Activated CD4-positive, alpha-beta memory T cell treated with anti-CD3 and anti-CD28 coated beads, Interleukin-2, amount 10 ng/mL, durations not matched to agents 7 days and 5 days (primary cell): ENCODE results near the gene CSMD2. TPM values are rescaled to one million over a fixed set of nuclear protein-coding genes. Genes with fewer than 3 reads are reported as not detected.

Experiments
- CTCF ChIA-PET: fragments of 350-600 bp; sonication (Branson Sonifier 250); formaldehyde crosslinking; loops from one replicate; lab custom pipeline; 2021; ENCODE audit warnings: antibody characterized with exemption, inconsistent platforms; lab: Charles Lee
- POLR2A ChIA-PET: fragments of 350-600 bp; sonication (Branson Sonifier 250); formaldehyde crosslinking; loops from one replicate; lab custom pipeline; 2021; ENCODE audit warnings: antibody characterized with exemption; lab: Charles Lee
- DNase-seq: peaks from one replicate; pipeline ENCODE4 v3.0.0-alpha.2; 2020
- H3K27ac Mint-ChIP-seq: one replicate; pipeline ENCODE4 v1.8.0; 2021; ENCODE audit warnings: mild to moderate bottlenecking, mixed read lengths
- H3K27me3 Mint-ChIP-seq: one replicate; pipeline ENCODE4 v1.8.0; 2021; ENCODE audit warnings: mixed read lengths
- H3K36me3 Mint-ChIP-seq: one replicate; pipeline ENCODE4 v1.8.0; 2021; ENCODE audit warnings: low read depth, mixed read lengths
- H3K4me1 Mint-ChIP-seq: one replicate; pipeline ENCODE4 v1.8.0; 2021; ENCODE audit warnings: mixed read lengths
- H3K4me3 Mint-ChIP-seq: one replicate; pipeline ENCODE4 v1.8.0; 2021; ENCODE audit warnings: mild to moderate bottlenecking, mixed read lengths
- H3K9me3 Mint-ChIP-seq: one replicate; pipeline ENCODE4 v1.8.0; 2021; ENCODE audit warnings: mixed read lengths
- total RNA-seq, 2 experiments: library from RNA; stranded (reverse); gene quantifications; one replicate each; pipeline ENCODE4 v1.2.3, GENCODE V29; 2021

The CSMD2 gene
- total RNA-seq, 2 experiments from 2014 or later, result not detected

- ChIA-PET POLR2A (no interaction called here), CTCF (no interaction called here)
- H3K4me3 Mint-ChIP-seq, result no peak overlapping the region
- no peaks in the 10 kb centered on the region for H3K36me3 Mint-ChIP-seq
- no peaks in the 10 kb centered on the region for H3K9me3 Mint-ChIP-seq
- no peaks in the 10 kb centered on the region for H3K27me3 Mint-ChIP-seq
- H3K4me1 Mint-ChIP-seq, result no peaks in the 10 kb centered on the region
- H3K27ac Mint-ChIP-seq, result no peak overlapping the region
- DNase-seq, result no peak
Measured at GRCh38 chr1:34050709-34051485, 114.1 kb downstream of the CSMD2 start.

DNA sequence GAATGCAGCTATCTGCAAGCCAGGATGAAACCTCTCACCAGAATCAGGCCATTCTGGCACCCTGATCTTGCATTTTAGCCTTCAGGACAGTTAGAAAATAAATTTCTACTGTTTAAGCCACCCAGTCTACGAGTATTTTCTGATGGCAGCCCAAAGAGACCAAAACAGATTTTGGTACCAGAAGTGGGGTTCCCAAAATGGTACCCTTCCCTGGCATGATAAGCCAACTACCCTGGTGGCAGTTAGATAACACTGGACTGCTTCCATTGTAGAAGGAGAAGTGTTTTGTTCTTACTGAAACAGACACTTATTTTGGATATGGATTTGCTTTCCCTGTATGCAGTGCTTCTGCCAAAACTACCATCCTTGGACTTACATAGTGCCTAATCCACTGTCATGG lies 115.0 kb downstream of the CSMD2 start:
- Mint-ChIP-seq H3K36me3 (no peaks in the 10 kb centered on the region), H3K9me3 (no peaks in the 10 kb centered on the region), H3K4me1 (no peaks in the 10 kb centered on the region), H3K27ac (no peak overlapping the region), H3K4me3 (no peak overlapping the region), H3K27me3 (no peaks in the 10 kb centered on the region)
- CTCF ChIA-PET, result no interaction called here
- no peak for DNase-seq
- POLR2A ChIA-PET, result no interaction called here

GRCh38 chr1:34049477-34049876 lies 115.6 kb downstream of the CSMD2 start:
- Mint-ChIP-seq H3K27me3 (no peaks in the 10 kb centered on the region), H3K4me3 (no peak overlapping the region), H3K36me3 (no peaks in the 10 kb centered on the region), H3K27ac (no peak overlapping the region), H3K9me3 (no peaks in the 10 kb centered on the region), H3K4me1 (no peaks in the 10 kb centered on the region)
- POLR2A ChIA-PET, result no interaction called here
- CTCF ChIA-PET, result no interaction called here
- no peak for DNase-seq

- Mint-ChIP-seq H3K4me1 (no peaks in the 10 kb centered on the region), H3K27me3 (peaks cover 5% of the 10 kb centered on the region), H3K4me3 (no peak overlapping the region), H3K9me3 (no peaks in the 10 kb centered on the region), H3K27ac (no peak overlapping the region), H3K36me3 (no peaks in the 10 kb centered on the region)
- DNase-seq, result no peak
- ChIA-PET CTCF (no interaction called here), POLR2A (no interaction called here)
Measured at GRCh38 chr1:34037856-34038255, 127.2 kb downstream of the CSMD2 start.

GRCh38 chr1:34037109-34037508 lies 127.9 kb downstream of the CSMD2 start:
- H3K9me3 Mint-ChIP-seq, result no peaks in the 10 kb centered on the region
- peaks cover 5% of the 10 kb centered on the region for H3K27me3 Mint-ChIP-seq
- POLR2A ChIA-PET, result no interaction called here
- no peak overlapping the region for H3K4me3 Mint-ChIP-seq
- no peaks in the 10 kb centered on the region for H3K36me3 Mint-ChIP-seq
- no peak for DNase-seq
- CTCF ChIA-PET, result no interaction called here
- no peaks in the 10 kb centered on the region for H3K4me1 Mint-ChIP-seq
- no peak overlapping the region for H3K27ac Mint-ChIP-seq

DNA sequence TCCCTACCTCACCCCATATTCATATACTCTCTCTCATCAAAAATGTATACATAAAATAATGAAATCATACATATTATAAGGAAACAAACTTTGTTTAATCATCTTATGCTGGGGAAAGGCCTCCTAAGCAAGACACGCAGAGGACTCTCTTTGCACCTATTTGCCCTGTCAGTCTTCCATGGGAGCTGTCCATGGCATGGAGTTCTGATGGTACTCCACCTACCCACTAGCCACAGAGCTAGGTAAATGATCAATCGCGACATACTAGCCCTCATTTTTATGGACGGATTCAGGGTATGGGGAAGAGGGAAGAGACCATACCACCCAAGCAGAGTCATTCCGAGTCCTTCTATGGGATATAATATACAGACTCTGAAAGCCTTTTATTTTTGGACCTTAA lies 131.0 kb downstream of the CSMD2 start:
- ChIA-PET CTCF (no interaction called here), POLR2A (no interaction called here)
- DNase-seq, result no peak
- Mint-ChIP-seq H3K27ac (no peak overlapping the region), H3K9me3 (no peaks in the 10 kb centered on the region), H3K27me3 (peaks cover 6% of the 10 kb centered on the region), H3K36me3 (no peaks in the 10 kb centered on the region), H3K4me1 (no peaks in the 10 kb centered on the region), H3K4me3 (no peak overlapping the region)

- DNase-seq, result no peak
- Mint-ChIP-seq H3K36me3 (no peaks in the 10 kb centered on the region), H3K4me3 (no peak overlapping the region), H3K27ac (no peak overlapping the region), H3K9me3 (no peaks in the 10 kb centered on the region), H3K4me1 (no peaks in the 10 kb centered on the region), H3K27me3 (peaks cover 8% of the 10 kb centered on the region)
- ChIA-PET POLR2A (no interaction called here), CTCF (no interaction called here)
Measured at GRCh38 chr1:34029954-34030353, 135.1 kb downstream of the CSMD2 start.

DNA sequence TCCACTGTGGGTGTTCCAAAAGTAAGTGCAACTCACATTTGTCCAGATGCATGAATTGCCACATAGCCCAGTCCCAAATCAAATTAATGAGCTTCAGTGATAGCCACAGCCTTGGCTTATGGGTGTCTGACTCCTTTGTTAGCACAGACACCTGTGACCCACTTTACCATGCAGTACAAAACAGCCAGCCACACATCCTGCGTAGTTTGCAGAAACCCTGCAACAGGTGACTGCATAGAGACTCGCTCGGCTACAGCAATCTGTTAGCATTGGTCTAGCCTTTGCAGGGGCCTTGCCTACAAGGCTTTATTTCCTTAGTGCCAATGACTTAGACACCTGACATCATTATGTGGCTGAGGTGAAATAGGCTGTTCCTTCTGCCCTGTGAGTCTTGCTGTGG lies 135.5 kb downstream of the CSMD2 start:
- DNase-seq, result no peak
- H3K9me3 Mint-ChIP-seq, result no peaks in the 10 kb centered on the region
- CTCF ChIA-PET, result no interaction called here
- no peak overlapping the region for H3K27ac Mint-ChIP-seq
- H3K27me3 Mint-ChIP-seq, result peaks cover 6% of the 10 kb centered on the region
- H3K4me1 Mint-ChIP-seq, result no peaks in the 10 kb centered on the region
- POLR2A ChIA-PET, result no interaction called here
- no peak overlapping the region for H3K4me3 Mint-ChIP-seq
- no peaks in the 10 kb centered on the region for H3K36me3 Mint-ChIP-seq

DNA sequence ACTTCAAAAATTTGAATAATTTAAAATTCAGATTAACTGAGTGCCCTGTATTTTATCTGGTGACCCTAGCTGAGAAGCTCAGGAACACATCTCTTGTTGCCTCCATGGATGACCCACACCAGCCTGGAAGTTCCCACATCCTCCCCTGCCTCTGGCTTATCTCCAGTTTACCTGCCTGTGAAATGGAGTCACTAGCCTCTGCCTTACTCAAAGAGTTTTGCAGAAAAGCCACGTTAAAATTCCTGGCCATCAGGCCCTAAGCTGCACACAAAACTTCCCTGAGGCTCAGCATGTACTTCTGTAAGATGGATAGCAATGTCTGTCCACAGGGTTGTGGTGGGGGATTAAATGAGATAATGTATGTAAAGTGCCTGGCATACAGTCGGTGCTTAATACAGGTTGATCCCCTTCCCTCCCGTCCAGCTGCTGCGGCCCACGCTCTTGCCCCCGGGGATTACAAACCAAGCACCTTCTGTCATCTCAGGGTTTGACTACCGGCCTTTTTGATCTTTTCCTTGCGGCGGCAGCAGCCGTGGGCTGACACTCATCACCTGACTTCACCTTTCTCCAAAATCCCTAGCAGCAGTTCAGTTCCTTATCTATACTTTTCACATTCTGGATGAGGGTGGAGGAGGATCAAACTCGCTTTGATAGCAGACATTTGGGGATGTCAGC lies 136.5 kb downstream of the CSMD2 start:
- Mint-ChIP-seq H3K4me1 (no peaks in the 10 kb centered on the region), H3K27ac (no peak overlapping the region), H3K36me3 (no peaks in the 10 kb centered on the region), H3K4me3 (no peak overlapping the region), H3K9me3 (no peaks in the 10 kb centered on the region), H3K27me3 (peaks cover 4% of the 10 kb centered on the region)
- POLR2A ChIA-PET, result no interaction called here
- CTCF ChIA-PET, result no interaction called here
- no peak for DNase-seq

DNA sequence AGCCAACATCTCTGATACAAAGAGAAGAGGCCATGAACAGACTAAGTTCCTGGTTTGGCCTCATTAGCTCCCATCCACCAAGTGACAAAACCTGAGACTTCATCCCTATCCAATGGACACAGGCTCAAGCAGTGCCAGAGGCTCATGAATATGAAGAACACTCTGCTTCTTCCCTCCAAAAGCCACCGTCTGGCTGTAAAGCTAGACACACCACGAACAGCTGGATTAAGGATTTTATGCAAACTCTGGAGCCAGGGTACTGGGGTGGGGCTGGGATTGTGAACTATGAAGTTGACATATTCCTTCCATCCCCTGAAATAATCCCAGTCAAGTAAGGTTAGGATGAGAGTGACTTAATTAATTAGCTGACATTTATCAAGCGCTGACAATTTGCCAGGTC lies 139.4 kb downstream of the CSMD2 start:
- H3K27me3 Mint-ChIP-seq, result peaks cover 4% of the 10 kb centered on the region
- no peaks in the 10 kb centered on the region for H3K4me1 Mint-ChIP-seq
- no peaks in the 10 kb centered on the region for H3K36me3 Mint-ChIP-seq
- POLR2A ChIA-PET, result no interaction called here
- H3K4me3 Mint-ChIP-seq, result no peak overlapping the region
- CTCF ChIA-PET, result no interaction called here
- H3K9me3 Mint-ChIP-seq, result no peaks in the 10 kb centered on the region
- H3K27ac Mint-ChIP-seq, result no peak overlapping the region
- DNase-seq, result no peak

- ChIA-PET POLR2A (no interaction called here), CTCF (no interaction called here)
- no peak for DNase-seq
- no peaks in the 10 kb centered on the region for H3K4me1 Mint-ChIP-seq
- no peaks in the 10 kb centered on the region for H3K9me3 Mint-ChIP-seq
- H3K27ac Mint-ChIP-seq, result no peak overlapping the region
- H3K27me3 Mint-ChIP-seq, result peaks cover 6% of the 10 kb centered on the region
- H3K4me3 Mint-ChIP-seq, result no peak overlapping the region
- H3K36me3 Mint-ChIP-seq, result no peaks in the 10 kb centered on the region
Measured at GRCh38 chr1:34024485-34024884, 140.5 kb downstream of the CSMD2 start.

GRCh38 chr1:34019741-34020552 lies 145.1 kb downstream of the CSMD2 start:
- Mint-ChIP-seq H3K27me3 (peaks cover 2% of the 10 kb centered on the region), H3K36me3 (no peaks in the 10 kb centered on the region), H3K4me1 (no peaks in the 10 kb centered on the region), H3K4me3 (no peak overlapping the region), H3K27ac (no peak overlapping the region), H3K9me3 (no peaks in the 10 kb centered on the region)
- DNase-seq, result no peak
- CTCF ChIA-PET, result no interaction called here
- POLR2A ChIA-PET, result no interaction called here

DNA sequence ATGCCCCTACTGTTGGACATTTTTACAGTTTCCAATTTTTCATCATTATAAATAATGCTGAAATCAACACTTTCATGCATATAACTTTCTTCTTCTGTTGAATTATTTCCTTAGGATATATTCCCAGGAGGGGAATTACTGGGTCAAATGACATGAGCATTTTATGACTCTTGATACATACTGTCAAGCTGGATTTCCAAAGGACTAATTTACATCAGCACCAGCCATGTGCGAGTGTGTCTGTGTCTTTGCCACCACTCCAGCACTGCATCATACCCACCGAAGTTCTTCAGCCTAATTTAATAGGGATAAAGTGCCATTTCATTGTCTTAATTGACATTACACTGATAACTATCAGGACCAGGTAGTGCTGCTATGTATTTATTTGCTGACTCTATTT lies 146.7 kb downstream of the CSMD2 start:
- no peak for DNase-seq
- Mint-ChIP-seq H3K27ac (no peak overlapping the region), H3K9me3 (no peaks in the 10 kb centered on the region), H3K36me3 (no peaks in the 10 kb centered on the region), H3K27me3 (peaks cover 2% of the 10 kb centered on the region), H3K4me3 (no peak overlapping the region), H3K4me1 (no peaks in the 10 kb centered on the region)
- ChIA-PET POLR2A (no interaction called here), CTCF (no interaction called here)
